CD1c-positive myeloid dendritic cell (primary cell): ENCODE results near the gene GALE.
"Not testable (repeated sequence)": the region's sequence is repeated elsewhere in the genome, so short reads cannot be mapped to it uniquely, and the experiment has no call there.

Experiments used
- DNase-seq: peaks from one replicate; pipeline ENCODE4 v3.0.0-alpha.2; 2016; ENCODE audit errors: extremely low spot score

GALE gene

GRCh38 chr1:23809751-23810171, 9.2 kb upstream of the GALE start:
- peak; percentile 93 for DNase-seq

- no peak for DNase-seq
Observed at GRCh38 chr1:23807453-23807852, 6.9 kb upstream of the GALE start.

- DNase-seq = no peak
Observed at GRCh38 chr1:23806280-23806679, 5.7 kb upstream of the GALE start.

DNA sequence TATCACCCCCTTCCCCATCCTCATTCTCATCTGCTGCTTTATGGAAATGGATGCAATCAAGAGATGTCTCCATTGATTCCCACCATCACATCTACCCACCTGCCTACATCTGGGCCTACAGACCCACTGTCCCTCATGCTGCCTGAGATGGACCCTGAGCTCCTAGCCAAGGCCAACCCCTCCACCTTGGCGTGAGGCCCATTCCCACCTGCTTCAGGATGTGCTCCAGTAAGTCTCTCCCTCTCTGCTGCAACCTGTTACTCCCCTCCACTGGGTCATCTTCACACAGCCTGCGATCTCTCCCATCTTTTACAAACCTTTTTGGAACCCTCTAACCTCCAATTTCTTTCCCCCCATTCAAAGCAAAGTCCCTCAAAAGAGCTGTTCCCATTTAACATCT, 4.5 kb upstream of the GALE start:
- DNase-seq = no peak

DNA sequence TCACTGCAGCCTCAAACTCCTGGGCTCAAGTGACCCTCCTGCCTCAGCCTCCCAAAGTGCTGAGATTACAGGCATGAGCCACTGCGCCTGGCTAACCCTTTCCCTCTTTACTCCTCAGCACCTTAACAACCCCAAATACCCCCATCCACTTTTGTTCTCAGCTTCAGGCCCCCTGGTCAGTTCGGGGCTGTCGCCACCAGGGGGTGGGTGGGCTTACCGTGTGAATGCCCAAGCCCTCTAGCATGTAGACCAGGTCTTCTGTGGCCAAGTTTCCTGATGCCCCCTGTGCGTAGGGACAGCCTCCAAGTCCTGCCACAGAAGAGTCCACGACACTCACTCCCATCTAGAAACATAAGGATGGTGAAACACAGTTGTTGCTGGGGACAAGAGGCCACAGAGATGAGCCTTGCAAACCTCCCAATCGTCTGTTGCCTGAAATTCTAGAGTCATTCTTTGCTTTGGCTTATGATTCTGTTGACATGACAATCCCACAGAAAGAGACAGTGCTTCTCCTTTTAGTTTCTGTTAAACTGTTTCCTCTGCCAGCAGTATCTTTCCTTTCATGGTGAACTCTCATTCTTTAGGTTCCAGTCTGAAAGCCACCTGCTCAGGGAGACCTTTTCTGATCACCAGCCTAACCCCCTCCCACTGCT, 3.8 kb upstream of the GALE start:
- DNase-seq = no peak

DNA sequence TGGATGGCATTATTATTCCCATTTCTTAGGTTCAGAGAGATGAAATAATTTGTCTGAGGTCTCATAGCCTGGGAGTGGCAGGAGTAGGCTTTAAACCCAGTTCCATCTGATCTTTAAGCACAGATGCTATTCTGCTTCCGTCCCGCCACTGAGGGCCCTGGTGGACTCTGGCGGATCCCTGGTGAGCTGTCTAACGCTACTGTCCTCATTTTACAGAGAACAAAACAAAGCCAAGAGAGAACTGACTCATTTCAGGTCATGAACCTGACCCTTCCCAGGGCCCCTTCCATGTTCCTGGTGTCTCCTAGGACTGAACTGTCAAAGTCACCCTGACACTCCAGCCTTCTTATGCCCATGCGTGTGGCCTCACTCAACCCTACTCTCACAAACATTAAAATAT, 3.1 kb upstream of the GALE start:
- DNase-seq = no peak

DNA sequence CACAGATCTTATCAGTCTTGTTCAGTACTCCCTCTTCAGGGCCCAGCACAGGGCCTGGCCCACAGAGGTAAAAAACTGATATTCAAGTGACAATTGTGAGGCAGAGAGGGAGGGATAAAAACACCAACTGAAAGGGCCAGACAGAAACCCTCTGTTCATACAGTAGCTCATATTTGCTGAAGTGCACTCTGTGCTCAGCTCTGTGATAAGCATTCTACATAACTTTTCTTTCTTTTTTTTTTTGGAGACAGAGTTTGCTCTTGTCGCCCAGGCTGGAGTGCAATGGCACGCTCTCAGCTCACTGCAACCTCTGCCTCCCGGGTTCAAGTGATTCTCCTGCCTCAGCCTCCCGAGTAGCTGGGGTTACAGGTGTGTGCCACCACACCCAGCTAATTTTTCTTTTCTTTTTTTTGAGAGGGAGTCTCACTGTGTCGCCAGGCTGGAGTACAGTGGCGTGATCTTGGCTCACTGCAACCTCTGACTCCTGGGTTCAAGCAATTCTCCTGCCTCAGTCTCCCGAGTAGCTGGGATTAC, 2.3 kb upstream of the GALE start:
- DNase-seq = not testable (repeated sequence)

- DNase-seq = no peak
Observed at GRCh38 chr1:23801876-23802275, 1.3 kb upstream of the GALE start.

DNA sequence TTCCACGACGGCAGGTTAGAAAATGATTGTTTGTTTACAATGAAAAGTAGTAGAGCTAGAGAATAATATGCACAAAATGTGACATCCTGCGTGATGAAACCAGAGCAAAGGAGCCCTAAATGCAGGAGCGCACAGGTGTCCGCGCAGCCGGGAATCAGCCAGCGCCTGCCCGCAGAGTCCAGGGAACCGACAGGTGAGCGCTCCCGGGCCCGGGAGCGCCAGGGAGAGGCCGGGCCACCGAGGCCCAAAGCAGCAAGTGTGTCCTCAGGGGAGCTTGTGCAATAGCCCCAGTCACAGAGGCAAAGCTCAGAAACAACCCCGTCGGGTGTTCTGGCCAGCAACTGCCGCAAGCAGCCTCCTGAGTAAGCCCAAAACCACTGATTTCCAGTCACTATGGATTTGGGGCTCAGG, 789 bp upstream of the GALE start:
- no peak for DNase-seq

DNA sequence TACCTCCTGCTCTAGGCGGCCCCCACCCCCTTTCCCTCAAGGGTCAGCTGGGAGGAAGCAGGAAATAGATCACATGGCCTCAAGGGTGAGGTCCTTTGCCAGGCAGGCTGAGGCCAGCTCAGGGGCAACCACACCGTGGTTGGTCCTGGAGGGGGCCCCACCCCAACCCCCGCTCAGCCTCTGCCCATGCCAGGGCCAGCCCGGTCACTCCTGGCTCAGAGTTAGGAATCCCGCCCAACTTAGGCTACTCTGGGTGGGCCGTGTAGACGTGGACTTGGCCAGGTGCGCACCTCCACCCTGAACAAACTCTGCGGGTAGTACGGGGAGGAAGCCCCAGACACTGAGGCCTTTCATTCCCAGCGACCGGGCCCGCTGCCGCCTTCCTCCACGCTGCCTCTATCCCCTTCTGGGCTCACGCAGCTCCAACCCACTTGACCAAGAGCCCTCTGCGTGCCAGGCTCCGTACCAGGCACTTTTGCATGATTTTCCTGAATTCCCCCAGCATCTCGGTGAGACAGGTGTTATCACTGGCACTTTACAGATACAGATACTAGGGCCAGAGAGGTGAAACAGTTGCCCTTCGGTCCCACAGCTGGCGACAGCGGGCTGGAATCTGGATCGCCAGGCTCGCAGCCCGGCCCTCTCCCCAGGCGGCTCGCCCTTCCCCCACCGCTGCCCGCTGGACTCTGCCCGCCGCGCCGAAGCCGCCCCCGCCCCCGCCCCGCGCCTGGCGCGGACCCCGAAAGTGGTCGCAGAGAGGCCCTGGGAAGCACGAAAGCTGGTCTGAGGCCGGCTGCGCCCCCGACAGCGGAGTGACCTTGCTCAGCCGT, 769 bp downstream of the GALE start:
- DNase-seq = peak; percentile 38

DNA sequence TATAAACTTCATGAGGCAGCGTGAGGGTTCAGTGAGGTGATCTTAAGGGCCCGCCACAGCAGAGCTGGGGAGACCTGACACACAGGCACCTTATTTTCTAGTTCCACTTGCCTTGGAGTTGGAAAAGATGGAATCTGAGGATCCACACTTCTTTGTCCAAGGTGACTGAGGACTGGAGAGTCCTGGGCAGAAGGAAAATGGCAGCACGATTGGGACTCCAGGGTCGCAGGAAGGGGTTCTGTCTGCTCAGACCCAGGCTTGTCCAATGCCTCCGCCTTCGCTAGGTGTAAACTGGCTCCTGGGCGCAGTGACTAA, 1.3 kb downstream of the GALE start:
- DNase-seq = no peak

- DNase-seq = no peak
Observed at GRCh38 chr1:23798662-23799142, 1.9 kb downstream of the GALE start.

- no peak for DNase-seq
Observed at GRCh38 chr1:23797478-23798448, 2.8 kb downstream of the GALE start.

DNA sequence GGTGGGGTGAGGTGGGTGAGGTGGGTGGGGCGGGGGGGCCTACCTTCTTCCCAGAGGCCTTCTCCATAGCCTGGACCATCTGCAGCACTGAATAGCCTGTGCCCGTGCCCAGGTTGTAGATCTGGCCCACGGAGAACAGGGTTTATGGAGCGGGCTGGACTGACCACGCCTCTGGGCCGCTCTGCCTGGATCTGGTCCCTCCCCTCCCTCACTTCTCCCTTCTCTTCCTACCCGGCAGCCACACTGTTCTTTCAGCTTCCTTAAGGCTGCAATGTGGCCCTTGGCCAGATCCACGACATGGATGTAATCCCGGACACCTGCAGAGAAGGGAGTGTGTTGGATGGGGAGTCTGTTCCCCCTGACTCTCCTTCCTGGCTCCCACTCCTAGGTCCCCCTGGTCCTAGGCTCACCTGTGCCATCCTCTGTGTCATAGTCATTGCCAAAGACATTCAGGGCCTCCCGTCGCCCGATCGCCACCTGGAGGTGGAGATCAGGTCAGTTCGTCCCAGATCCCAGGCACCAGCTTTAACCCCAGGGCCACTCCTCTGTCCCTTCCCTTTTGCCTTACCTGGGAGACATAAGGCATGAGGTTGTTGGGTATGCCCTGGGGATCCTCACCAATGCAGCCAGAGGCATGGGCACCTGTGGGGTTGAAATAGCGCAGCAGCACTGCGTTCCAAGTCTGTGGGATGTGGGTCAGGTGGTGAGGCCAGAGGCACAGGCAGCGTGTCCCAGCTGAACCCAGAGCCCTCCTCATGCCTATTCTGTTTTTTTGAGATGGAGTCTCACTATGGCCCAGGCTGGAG, 3.9 kb downstream of the GALE start:
- DNase-seq = no peak

DNA sequence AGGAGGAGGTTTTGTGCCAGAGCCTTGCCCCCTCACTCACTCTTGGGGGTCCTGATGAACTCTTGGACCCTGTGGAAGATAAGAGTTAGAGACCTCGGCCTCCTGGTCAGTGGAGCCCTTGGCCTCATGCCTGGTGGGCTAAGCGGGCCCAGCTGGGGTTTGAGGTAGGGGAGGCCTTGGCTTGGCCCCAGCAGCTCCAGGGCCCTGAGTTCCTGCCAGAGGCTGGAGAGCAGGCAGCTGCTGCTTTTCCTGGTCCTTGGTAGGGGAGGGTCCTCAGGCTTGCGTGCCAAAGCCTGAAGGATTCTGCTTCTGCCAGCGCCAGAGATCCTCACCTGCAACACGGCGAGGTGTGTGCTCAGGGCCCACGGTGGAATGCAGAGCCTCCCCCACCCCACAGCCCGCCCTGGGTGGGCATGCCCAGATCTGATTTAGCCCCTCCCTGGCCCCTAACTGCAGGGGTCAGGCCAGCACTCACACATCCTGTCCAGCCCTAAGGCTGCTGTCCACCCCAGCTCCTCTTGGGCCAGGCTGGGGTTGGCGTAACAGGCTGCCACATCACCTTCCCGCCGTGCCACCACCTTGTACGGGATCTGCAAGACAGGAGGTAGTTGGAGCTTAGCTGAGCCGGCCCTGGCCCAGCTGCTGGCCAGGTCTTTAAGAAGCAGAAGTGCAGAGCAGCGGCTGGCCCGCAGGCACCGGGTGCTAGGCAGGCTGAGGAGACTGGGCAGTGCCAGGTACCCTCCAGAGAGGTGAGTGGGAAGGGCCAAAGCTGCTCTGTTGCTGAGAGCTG, 4.7 kb downstream of the GALE start:
- no peak for DNase-seq

DNA sequence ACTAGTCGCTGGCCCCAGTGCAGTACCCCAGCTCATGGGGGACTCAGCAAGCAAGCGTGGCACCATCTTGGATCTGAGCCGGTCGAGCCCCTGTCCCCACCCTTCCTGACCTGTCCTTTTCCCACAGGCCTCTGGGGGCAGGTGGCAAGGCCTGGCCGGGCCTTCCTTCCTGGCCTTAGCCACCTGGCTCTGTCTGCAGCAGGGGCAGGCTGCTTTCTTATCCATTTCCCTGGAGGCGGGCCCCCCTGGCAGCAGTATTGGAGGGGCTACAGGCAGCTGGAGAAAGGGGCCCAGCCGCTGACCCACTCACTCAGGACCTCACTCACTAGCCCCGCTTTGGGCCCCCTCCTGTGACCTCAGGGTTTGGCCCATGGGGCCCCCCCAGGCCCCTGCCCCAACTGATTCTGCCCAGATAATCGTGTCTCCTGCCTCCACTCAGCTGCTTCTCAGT, 5.8 kb downstream of the GALE start:
- DNase-seq = not testable (repeated sequence)

- no peak for DNase-seq
Observed at GRCh38 chr1:23793861-23794731, 6.5 kb downstream of the GALE start.

DNA sequence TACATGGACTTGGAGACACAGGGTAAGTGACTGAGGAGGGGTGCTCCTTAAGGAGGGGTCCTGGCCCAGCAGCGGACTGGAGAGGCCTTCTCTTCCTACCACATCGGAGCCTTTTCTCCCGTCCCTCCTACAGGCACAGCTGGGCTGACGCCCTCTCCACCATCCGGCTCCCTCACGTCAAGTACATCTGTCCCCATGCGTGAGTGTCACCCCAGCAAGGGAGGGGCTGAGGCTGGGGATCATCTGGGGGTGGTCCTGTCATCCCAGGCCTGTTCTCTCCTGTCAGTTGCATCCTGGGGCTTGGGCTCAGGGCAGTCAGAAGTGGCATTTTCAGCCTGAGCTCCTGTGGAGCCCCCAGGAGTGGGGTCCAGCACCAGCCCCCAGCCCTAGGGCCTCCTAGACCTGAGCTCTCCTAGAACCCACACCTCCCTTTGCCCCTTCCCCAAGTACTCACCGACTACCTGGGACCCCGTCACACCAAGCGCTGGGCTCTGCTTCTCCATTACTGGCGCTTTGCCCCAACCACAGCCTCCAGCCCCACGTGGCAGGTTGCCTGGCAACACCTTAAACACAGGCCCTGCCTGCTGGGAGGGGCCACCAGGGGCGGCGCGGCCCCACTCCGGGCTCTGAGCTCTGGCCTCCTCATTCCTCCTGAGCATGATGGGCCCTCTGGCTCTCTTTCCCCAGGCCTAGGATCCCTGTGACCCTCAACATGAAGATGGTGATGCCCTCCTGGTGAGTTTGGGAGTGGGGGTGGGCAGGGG, 7.4 kb downstream of the GALE start:
- peak; percentile 44 for DNase-seq
